ENCODE measurements around the gene ABCG1.

DNA sequence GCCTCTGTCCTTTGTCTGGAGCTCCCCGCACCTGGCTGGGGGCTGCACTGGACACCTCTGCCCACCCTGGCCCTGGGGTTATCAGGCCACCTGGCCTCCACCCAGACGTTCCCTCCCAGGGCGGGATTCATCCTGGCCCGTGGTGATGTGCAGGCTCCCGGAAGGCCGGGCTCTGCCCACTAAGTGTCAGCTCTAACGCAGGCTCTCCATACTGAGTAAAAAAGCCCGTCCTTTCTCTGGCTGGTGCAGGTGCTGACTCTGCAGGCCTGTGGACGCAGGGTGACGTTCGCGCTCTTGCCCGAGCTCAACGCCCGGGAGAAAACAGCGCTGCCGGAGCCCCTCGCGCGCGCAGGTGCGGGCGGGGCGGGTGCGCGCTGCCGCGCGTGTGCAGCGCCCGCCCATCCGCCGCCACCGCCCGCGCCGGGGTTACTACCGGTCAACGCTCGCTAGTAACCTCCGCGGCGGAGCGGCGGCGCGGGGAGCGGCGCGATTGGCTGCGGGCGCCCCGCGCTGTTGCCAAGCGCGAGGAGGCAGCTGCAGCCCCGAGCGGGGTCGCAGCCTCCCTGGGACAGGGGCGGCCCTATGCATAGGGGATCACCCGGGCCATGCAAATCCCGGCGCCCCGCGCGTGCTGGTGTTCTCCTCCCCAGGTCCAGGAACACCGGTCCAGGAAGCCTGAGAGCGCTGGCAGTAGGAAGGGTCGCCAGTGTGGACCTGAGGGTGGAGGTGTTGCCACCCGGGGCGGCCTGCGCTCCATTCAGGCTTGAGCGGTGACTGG lies 15.7 kb downstream of the ABCG1 start:
- TF ChIP-seq, protein P1, sequence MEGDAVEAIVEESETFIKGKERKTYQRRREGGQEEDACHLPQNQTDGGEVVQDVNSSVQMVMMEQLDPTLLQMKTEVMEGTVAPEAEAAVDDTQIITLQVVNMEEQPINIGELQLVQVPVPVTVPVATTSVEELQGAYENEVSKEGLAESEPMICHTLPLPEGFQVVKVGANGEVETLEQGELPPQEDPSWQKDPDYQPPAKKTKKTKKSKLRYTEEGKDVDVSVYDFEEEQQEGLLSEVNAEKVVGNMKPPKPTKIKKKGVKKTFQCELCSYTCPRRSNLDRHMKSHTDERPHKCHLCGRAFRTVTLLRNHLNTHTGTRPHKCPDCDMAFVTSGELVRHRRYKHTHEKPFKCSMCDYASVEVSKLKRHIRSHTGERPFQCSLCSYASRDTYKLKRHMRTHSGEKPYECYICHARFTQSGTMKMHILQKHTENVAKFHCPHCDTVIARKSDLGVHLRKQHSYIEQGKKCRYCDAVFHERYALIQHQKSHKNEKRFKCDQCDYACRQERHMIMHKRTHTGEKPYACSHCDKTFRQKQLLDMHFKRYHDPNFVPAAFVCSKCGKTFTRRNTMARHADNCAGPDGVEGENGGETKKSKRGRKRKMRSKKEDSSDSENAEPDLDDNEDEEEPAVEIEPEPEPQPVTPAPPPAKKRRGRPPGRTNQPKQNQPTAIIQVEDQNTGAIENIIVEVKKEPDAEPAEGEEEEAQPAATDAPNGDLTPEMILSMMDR (conservative IDR thresholded peaks at IDR 0.05; ENCODE audit: low read length) = 0 out of 2 replicates have a peak, but pooled peaks have one; percentile 18
- TF ChIP-seq EZH2phosphoT487 (IDR thresholded peaks at IDR 0.05; ENCODE audit: borderline replicate concordance, low read depth, low read length) = no peak
